DMS 273 treated with DMSO at 0.1 percent for 48 hours (cell line): ENCODE data around the gene G6PC3.
"Not testable (repeated sequence)": the region's sequence is repeated elsewhere in the genome, so short reads cannot be mapped to it uniquely, and the experiment has no call there.

ENCODE experiments used
- DNase-seq: peaks from one replicate; lab custom pipeline; 2025; lab: John Stamatoyannopoulos, UW

G6PC3 gene

GRCh38 chr17:44082256-44082927 is 11.9 kb downstream of the G6PC3 start:
- DNase-seq, result no peak

- DNase-seq, result no peak
These were observed 12.8 kb downstream of the G6PC3 start for GRCh38 chr17:44083250-44083849.

- no peak for DNase-seq
These were observed 13.6 kb downstream of the G6PC3 start for GRCh38 chr17:44084131-44084538.

GRCh38 chr17:44084921-44085320 is 14.4 kb downstream of the G6PC3 start:
- DNase-seq, result no peak

- no peak for DNase-seq
These were observed 15.4 kb downstream of the G6PC3 start for GRCh38 chr17:44085908-44086307.

- DNase-seq, result no peak
These were observed 16.1 kb downstream of the G6PC3 start for GRCh38 chr17:44086364-44087311.

- no peak for DNase-seq
These were observed 16.8 kb downstream of the G6PC3 start for GRCh38 chr17:44087319-44087718.

GRCh38 chr17:44088254-44088653 is 17.7 kb downstream of the G6PC3 start:
- no peak for DNase-seq

GRCh38 chr17:44091200-44091997 is 20.9 kb downstream of the G6PC3 start:
- DNase-seq, result no peak

- DNase-seq, result no peak
These were observed 21.5 kb downstream of the G6PC3 start for GRCh38 chr17:44092051-44092450.

GRCh38 chr17:44093231-44093900 is 22.8 kb downstream of the G6PC3 start:
- DNase-seq, result no peak

GRCh38 chr17:44094701-44095387 is 24.3 kb downstream of the G6PC3 start:
- no peak for DNase-seq

GRCh38 chr17:44095388-44095646 is 24.8 kb downstream of the G6PC3 start:
- DNase-seq, result no peak

GRCh38 chr17:44095647-44096496 is 25.3 kb downstream of the G6PC3 start:
- peak; percentile 94 for DNase-seq

- DNase-seq, result no peak
These were observed 26.8 kb downstream of the G6PC3 start for GRCh38 chr17:44097110-44097958.

GRCh38 chr17:44101858-44102257 is 31.3 kb downstream of the G6PC3 start:
- DNase-seq, result not testable (repeated sequence)

GRCh38 chr17:44102849-44103622 is 32.5 kb downstream of the G6PC3 start:
- no peak for DNase-seq

GRCh38 chr17:44105483-44105882 is 34.9 kb downstream of the G6PC3 start:
- no peak for DNase-seq
